ENCODE measurements around the gene IDUA.
"Not testable (repeated sequence)": the region's sequence is repeated elsewhere in the genome, so short reads cannot be mapped to it uniquely, and the experiment has no call there.

Gene IDUA

GRCh38 chr4:999240-999863, 12.5 kb downstream of the IDUA start:
- DNase-seq (ENCODE audit: low read depth in 2 of 2, low spot score in 1 of 2) = not testable (repeated sequence)

- no peak for DNase-seq (ENCODE audit: low read depth in 2 of 2, low spot score in 1 of 2)
These were observed 13.1 kb downstream of the IDUA start for GRCh38 chr4:999882-1000425.

- DNase-seq (ENCODE audit: low read depth in 2 of 2, low spot score in 1 of 2) = no peak
These were observed 13.9 kb downstream of the IDUA start for GRCh38 chr4:1000686-1001260.

DNA sequence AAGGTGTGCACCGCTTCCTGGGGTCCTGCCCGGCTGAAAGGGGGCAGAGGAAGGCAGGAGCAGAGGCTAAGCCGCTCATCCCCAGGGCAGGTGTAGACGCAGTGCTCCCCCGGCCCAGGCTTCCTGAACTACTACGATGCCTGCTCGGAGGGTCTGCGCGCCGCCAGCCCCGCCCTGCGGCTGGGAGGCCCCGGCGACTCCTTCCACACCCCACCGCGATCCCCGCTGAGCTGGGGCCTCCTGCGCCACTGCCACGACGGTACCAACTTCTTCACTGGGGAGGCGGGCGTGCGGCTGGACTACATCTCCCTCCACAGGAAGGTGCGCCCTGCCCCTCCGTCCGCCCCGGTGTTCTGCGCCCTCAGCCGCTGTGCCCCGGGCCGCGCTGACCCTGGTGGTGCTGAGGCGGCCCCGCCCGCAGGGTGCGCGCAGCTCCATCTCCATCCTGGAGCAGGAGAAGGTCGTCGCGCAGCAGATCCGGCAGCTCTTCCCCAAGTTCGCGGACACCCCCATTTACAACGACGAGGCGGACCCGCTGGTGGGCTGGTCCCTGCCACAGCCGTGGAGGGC, 14.8 kb downstream of the IDUA start:
- DNase-seq (ENCODE audit: low read depth in 2 of 2, low spot score in 1 of 2) = no peak

DNA sequence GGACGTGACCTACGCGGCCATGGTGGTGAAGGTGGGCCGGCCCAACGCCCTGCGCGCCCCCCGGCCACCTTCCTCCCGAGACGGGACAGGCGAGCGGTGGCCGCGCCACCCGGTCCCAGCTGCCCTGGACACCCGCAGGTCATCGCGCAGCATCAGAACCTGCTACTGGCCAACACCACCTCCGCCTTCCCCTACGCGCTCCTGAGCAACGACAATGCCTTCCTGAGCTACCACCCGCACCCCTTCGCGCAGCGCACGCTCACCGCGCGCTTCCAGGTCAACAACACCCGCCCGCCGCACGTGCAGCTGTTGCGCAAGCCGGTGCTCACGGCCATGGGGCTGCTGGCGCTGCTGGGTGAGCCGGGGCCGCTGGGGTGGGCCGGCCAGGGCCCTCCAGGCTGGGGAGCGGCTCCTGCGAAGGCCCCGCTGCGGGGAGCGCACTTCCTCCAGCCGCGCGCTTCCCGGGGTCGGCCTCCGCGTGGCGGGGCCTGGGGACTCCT, 15.3 kb downstream of the IDUA start:
- DNase-seq (ENCODE audit: low read depth in 2 of 2, low spot score in 1 of 2) = no peak

- no peak for DNase-seq (ENCODE audit: low read depth in 2 of 2, low spot score in 1 of 2)
These were observed 15.9 kb downstream of the IDUA start for GRCh38 chr4:1002631-1003251.

DNA sequence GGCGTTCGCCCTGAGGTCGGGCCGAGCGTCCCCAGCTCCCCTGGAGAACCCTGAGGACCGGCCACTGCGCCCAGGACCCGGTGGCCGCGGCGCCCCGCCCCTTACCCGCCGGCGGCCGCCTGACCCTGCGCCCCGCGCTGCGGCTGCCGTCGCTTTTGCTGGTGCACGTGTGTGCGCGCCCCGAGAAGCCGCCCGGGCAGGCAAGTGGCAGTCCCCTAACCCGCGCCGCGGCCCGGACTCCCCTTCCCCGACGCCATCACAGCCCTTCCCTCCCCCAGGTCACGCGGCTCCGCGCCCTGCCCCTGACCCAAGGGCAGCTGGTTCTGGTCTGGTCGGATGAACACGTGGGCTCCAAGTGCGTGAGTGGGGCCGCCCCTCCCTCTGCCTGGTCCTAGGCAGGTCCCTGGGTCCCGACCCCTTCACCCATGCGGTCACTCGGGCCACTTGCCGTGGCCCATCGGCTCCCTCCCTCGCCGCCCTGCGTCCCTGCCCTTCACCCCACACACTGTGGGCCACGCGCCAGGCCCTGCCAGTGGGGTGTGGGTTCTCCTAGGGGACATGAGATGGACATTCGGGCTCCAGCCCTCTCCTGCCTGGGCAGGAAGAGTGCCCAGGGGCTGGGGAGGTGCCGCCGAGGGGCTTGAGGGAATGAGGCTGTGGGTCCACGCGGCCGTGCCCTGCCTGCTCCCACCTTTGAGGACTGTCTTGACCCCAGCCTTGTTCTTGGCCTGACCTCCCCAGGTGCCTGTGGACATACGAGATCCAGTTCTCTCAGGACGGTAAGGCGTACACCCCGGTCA, 16.6 kb downstream of the IDUA start:
- no peak for DNase-seq (ENCODE audit: low read depth in 2 of 2, low spot score in 1 of 2)

DNA sequence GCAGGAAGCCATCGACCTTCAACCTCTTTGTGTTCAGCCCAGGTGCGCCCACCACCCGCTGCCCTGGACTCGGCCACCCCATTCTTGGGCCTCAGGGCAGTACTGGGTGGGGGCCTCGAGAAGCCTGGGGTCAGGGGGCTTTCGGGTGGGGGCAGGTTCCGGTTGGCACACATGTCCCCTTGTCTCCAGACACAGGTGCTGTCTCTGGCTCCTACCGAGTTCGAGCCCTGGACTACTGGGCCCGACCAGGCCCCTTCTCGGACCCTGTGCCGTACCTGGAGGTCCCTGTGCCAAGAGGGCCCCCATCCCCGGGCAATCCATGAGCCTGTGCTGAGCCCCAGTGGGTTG, 17.2 kb downstream of the IDUA start:
- DNase-seq (ENCODE audit: low read depth in 2 of 2, low spot score in 1 of 2) = no peak

DNA sequence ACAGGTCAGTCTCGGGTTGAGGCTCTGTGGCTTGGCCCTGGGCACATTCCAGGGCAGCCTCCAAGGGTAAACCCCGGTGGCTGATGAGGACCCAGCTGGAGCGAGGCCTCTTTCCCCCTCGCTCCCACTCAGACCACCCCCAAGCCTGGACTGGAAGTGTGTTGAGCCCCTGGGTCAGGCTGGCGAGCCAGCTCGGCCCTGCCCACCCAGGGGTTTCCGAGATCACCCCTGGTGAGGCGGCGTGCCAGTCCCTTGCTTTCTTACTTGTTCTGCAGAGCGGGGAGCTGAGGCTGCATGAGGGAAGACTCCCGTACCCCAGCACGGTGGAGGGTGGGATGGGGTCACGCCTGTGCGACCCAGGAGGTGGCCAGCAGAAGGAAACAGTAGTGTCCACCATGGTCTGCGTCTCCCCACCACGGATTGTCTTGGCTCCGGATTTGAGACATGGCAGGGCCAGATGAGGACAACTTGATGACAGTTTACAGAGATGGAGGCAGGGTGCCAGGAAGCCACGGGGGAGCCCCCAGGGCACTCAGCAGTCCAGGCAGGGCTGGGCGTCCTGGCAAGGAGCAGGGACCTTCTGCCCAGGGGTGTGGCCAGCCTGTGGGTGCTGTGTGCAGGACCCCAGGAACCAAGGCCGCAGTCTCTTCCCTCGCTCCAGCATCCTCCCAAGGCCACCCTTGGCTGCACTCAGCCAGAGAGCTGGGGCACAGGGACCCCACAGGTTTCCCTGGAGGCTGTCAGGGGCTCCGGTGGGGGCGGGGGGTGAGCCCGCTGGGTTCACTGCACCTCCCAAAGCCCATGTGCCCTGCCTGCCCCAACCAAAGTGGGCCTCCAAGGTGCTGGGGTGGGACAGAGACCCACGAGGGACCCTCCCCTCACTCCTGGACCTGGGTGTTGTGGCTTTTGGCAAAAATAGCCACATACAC, 18.0 kb downstream of the IDUA start:
- DNase-seq (ENCODE audit: low read depth in 2 of 2, low spot score in 1 of 2) = no peak

DNA sequence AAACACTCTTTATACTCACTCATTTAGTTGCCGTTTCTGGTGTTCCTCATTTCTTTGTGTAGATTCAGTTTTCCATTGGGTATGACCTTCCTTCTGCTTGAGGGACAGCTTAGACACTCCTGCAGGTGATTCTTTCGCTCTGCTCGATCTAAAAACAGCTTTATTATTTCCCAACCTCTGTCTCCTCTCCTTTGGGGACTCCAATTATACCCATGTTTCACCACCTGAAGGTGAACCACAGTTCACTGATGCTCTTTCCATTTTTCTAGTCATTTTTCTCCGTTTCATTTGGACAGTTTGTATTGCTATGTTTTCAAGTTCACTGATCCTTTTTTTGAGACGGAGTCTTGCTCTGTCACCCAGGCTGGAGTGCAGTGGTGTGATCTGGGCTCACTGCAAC, 20.0 kb downstream of the IDUA start:
- DNase-seq (ENCODE audit: low read depth in 2 of 2, low spot score in 1 of 2) = no peak

- no peak for DNase-seq (ENCODE audit: low read depth in 2 of 2, low spot score in 1 of 2)
These were observed 22.1 kb downstream of the IDUA start for GRCh38 chr4:1008840-1009541.

GRCh38 chr4:1009542-1010394, 22.9 kb downstream of the IDUA start:
- peak; percentile 43 to 48 for DNase-seq (ENCODE audit: low read depth in 2 of 2, low spot score in 1 of 2)

- peak; percentile 18 to 37 for DNase-seq (ENCODE audit: low read depth in 2 of 2, low spot score in 1 of 2)
These were observed 23.7 kb downstream of the IDUA start for GRCh38 chr4:1010395-1011021.

DNA sequence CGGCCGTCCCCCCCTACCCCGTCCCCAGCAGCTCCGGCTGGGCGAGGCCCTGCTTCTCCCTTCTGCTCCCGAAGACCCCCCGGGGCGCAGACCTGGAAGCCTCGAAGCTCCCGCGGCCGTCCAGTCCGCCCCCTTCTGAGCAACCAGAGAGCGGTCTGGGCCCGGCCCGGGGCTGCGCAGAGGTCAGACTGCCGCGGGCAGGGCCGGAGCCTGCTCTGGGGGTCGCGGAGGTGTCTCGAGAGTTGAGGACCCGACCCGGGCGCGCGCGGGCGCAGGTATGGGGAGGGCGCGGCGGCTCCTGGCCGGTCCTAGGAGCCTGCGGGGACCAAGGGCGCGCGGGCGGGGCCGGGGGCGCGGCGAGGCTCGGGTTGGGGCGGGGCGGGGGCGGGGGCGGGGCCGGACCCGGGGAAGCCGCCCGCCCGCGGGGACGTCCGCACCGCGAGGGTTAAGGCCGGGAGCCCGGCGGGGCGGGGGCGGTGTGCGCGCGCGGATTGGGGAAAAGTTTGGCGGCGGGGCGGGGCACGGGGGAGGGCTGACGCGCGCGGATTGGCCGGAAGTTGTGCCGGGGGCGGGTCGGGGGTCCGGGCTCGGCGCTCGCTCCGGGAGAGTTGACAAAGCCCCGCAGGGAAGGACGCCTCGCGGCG, 24.3 kb downstream of the IDUA start, which contains the start of gene FGFRL1:
TSS of gene FGFRL1 (plus strand) at position 605 of the 644 bp plus-strand sequence. CDS start 860 bp downstream, outside the sequence.
- DNase-seq (ENCODE audit: low read depth in 2 of 2, low spot score in 1 of 2) = peak; percentile 75 to 82

DNA sequence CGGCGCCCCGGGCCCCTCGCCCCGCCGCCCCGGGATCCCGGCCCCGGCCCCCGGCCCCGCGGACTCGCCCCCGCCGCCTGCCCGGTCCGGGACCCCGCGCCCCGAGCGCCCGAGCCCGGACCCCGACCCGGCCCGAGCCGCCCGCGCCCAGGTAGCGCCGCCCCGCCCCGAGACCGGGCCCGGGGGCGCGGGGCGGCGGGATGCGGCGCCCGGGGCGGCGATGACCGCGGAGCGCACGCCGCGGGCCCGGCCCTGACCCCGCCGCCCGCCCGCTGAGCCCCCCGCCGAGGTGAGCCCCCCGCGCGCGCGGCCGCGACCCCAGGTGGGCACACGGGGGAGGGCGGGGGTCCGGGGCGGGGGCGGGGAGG, 24.8 kb downstream of the IDUA start:
- no peak for DNase-seq (ENCODE audit: low read depth in 2 of 2, low spot score in 1 of 2)

- DNase-seq (ENCODE audit: low read depth in 2 of 2, low spot score in 1 of 2) = no peak
These were observed 25.3 kb downstream of the IDUA start for GRCh38 chr4:1012034-1012739.
